Trophoblast cell (in vitro differentiated cells and primary cell): ENCODE data around the gene TMTC3.

Experiments
- DNase-seq, 2 donors: peaks; one replicate each; pipeline ENCODE4 v3.0.0-alpha.2; 2016
- H2AFZ ChIP-seq: 2 replicates; pipeline ENCODE4 v1.6.1; 2013; ENCODE audit warnings: low read length, moderate library complexity, mild to moderate bottlenecking; ENCODE audit not compliant: insufficient read depth, poor library complexity
- H2AK5ac ChIP-seq: 2 replicates; pipeline ENCODE4 v1.6.1; 2013; ENCODE audit warnings: mild to moderate bottlenecking, low read length
- H2BK120ac ChIP-seq: 2 replicates; pipeline ENCODE4 v1.6.1; 2013; ENCODE audit warnings: low read length, mild to moderate bottlenecking, moderate library complexity; ENCODE audit not compliant: insufficient read depth, poor library complexity
- H2BK12ac ChIP-seq: 2 replicates; pipeline ENCODE4 v1.6.1; 2013; ENCODE audit warnings: mild to moderate bottlenecking, low read length, moderate library complexity
- H2BK5ac ChIP-seq: 2 replicates; pipeline ENCODE4 v1.6.1; 2013; ENCODE audit warnings: low read length, low read depth, moderate library complexity, mild to moderate bottlenecking; ENCODE audit not compliant: poor library complexity
- H3K14ac ChIP-seq: 2 replicates; pipeline ENCODE4 v1.6.1; 2013; ENCODE audit warnings: mild to moderate bottlenecking, low read length
- H3K18ac ChIP-seq: 2 replicates; pipeline ENCODE4 v1.6.1; 2013; ENCODE audit warnings: mild to moderate bottlenecking, low read length
- H3K23ac ChIP-seq: 2 replicates; pipeline ENCODE4 v1.6.1; 2013; ENCODE audit warnings: low read length
- H3K27ac ChIP-seq: 2 replicates; pipeline ENCODE4 v1.5.1; 2013; ENCODE audit warnings: low read depth, mild to moderate bottlenecking, inconsistent platforms, low read length, moderate library complexity
- H3K27me3 ChIP-seq: 2 replicates; pipeline ENCODE4 v1.6.1; 2013; ENCODE audit warnings: inconsistent platforms, mild to moderate bottlenecking, low read length, moderate library complexity; ENCODE audit not compliant: insufficient read depth
- H3K36me3 ChIP-seq, 2 experiments: 1 replicate in 1 of 2; 2 replicates in 1 of 2; pipeline ENCODE4 v1.6.1; 2013; ENCODE audit warnings: low read length in 2 of 2, mild to moderate bottlenecking in 2 of 2, moderate library complexity in 1 of 2; ENCODE audit not compliant: insufficient read depth in 2 of 2, control insufficient read depth in 1 of 2
- H3K4ac ChIP-seq: 2 replicates; pipeline ENCODE4 v1.6.1; 2013; ENCODE audit warnings: low read depth, mild to moderate bottlenecking, low read length, moderate library complexity
- H3K4me1 ChIP-seq, 2 experiments: 1 replicate in 1 of 2; 2 replicates in 1 of 2; pipeline ENCODE4 v1.6.1; 2013; ENCODE audit warnings: low read length in 2 of 2, mild to moderate bottlenecking in 2 of 2, moderate library complexity in 1 of 2; ENCODE audit not compliant: insufficient read depth in 2 of 2, control insufficient read depth in 1 of 2
- H3K4me2 ChIP-seq: 2 replicates; pipeline ENCODE4 v1.6.1; 2013; ENCODE audit warnings: inconsistent platforms, mild to moderate bottlenecking, low read length, moderate library complexity
- H3K4me3 ChIP-seq: 2 replicates; pipeline ENCODE4 v1.5.1; 2013; ENCODE audit warnings: mild to moderate bottlenecking, low read depth, low read length, inconsistent platforms
- H3K79me1 ChIP-seq: one replicate; pipeline ENCODE4 v1.6.1; 2013; ENCODE audit warnings: low read length
- H3K79me2 ChIP-seq: 2 replicates; pipeline ENCODE4 v1.6.1; 2013; ENCODE audit warnings: low read length, mild to moderate bottlenecking; ENCODE audit not compliant: control insufficient read depth, insufficient read depth, poor library complexity
- H3K9ac ChIP-seq: 2 replicates; pipeline ENCODE4 v1.6.1; 2013; ENCODE audit warnings: mild to moderate bottlenecking, low read length
- H3K9me3 ChIP-seq: 2 replicates; pipeline ENCODE4 v1.6.1; 2013; ENCODE audit warnings: low read depth, mild to moderate bottlenecking, control low read depth, inconsistent platforms, low read length; ENCODE audit not compliant: insufficient read depth
- H4K12ac ChIP-seq: 2 replicates; pipeline ENCODE4 v1.6.1; 2013; ENCODE audit warnings: low read depth, mild to moderate bottlenecking, low read length, moderate library complexity
- H4K8ac ChIP-seq: 2 replicates; pipeline ENCODE4 v1.6.1; 2013; ENCODE audit warnings: low read depth, mild to moderate bottlenecking, low read length, moderate library complexity
- H4K91ac ChIP-seq: one replicate; pipeline ENCODE4 v1.6.1; 2013; ENCODE audit warnings: low read depth, mild to moderate bottlenecking, low read length, moderate library complexity
- WGBS: extraction: QIAGEN DNeasy Blood & Tissue Kit; methylation state at CpG from one replicate; pipeline ENCODE4 v1.1.7; 2013; ENCODE audit warnings: missing lambda C conversion rate; ENCODE audit not compliant: insufficient read length, insufficient coverage; ENCODE audit errors: extremely low coverage; 5-methylcytosine and 5-hydroxymethylcytosine counted together

Gene TMTC3

DNA sequence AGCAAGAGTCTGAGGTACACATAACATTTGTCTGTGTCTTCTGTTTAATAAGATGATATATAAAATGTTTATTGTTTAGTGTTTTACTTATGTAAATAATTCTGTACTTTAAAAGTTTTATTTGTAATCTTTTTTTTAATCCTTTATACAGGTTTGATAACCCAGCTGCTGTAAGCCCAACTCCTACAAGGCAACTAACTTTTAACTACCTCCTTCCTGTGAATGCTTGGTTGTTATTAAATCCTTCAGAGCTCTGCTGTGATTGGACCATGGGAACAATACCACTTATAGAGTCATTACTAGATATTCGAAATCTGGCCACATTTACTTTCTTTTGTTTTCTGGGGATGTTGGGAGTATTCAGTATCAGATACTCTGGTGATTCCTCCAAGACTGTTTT, 24.1 kb downstream of the TMTC3 start:
- Histone ChIP-seq H3K23ac (no peak overlapping the region), H3K36me3 (peaks cover 2 to 4% of the 10 kb centered on the region in 2 experiments), H4K91ac (no peak overlapping the region)

DNA sequence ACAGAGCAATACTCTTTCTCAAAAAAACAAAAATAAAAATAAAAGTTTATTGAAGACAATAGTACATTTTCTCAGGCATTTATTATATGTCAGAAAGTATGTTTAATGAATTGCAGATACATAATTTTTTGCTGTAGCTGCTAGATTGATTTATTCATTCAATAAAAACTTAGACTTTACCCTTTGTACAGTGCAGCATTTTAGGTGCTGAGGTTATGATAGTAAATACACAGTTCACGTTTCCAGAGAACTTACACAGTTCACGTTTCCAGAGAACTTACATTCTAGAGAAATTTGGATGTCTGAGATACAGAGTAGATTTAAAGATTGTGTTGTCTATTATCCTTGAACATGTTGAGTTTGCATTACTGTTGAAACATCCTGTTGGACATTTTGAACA, 25.3 kb downstream of the TMTC3 start:
- no CpG with 5 or more reads among the region's 2 CpGs for WGBS
- Histone ChIP-seq H2AFZ (no peak overlapping the region), H3K4me3 (no peak overlapping the region), H3K4me1 (no peaks in the 10 kb centered on the region), H3K79me1 (no peaks in the 10 kb centered on the region), H3K4me2 (no peak overlapping the region), H3K18ac (no peak overlapping the region), H3K14ac (no peak overlapping the region), H4K91ac (no peak overlapping the region), H3K79me2 (no peaks in the 10 kb centered on the region), H3K9me3 (no peaks in the 10 kb centered on the region), H4K8ac (no peak overlapping the region), H3K9ac (no peak overlapping the region), H4K12ac (no peak overlapping the region), H2BK120ac (no peak overlapping the region), H3K27ac (no peak overlapping the region), H2BK12ac (no peak overlapping the region), H2BK5ac (no peak overlapping the region), H2AK5ac (no peak overlapping the region), H3K27me3 (no peaks in the 10 kb centered on the region), H3K4ac (no peak overlapping the region), H3K36me3 (peaks cover 2 to 4% of the 10 kb centered on the region in 2 experiments), H3K23ac (no peak overlapping the region)
- DNase-seq: no peak

More for the DNA sequence above, 24.1 kb downstream of the TMTC3 start:
- WGBS: no CpG with 5 or more reads among the region's 1 CpG
- Histone ChIP-seq H3K9me3 (no peaks in the 10 kb centered on the region), H3K79me2 (no peaks in the 10 kb centered on the region), H3K27ac (no peak overlapping the region), H3K27me3 (no peaks in the 10 kb centered on the region), H3K9ac (no peak overlapping the region), H4K8ac (no peak overlapping the region), H3K4ac (no peak overlapping the region), H3K79me1 (no peaks in the 10 kb centered on the region), H3K14ac (no peak overlapping the region), H2BK5ac (no peak overlapping the region), H3K4me3 (no peak overlapping the region), H2BK120ac (no peak overlapping the region), H2AFZ (no peak overlapping the region), H3K4me1 (no peaks in the 10 kb centered on the region), H4K12ac (no peak overlapping the region), H3K4me2 (no peak overlapping the region), H3K18ac (no peak overlapping the region), H2BK12ac (no peak overlapping the region), H2AK5ac (no peak overlapping the region)
- DNase-seq: no peak

DNA sequence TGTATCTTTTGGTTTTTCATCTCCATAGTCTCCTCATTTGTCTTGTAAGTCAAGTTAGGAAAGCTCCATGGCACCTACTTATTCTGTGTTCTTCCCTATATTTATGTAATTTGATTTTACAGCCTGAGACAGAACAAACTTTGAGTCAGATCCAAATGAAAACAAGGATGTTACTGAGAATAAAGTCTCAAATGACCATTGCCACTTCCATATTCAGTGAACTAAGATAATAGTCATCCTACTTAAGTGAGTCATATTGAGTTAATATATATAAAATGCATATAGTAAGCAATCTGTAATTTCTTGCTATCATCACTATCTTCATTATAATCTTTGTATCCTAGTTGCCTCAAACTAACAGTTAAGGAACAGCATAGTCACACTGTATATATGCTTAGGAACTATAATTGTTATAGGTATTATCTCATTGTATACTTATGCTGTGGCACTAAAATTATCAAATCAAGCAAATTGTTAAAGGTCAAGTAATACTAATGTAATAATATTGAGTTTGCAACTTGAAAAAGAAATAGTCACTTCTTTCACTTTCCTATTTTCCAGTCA, 30.8 kb downstream of the TMTC3 start:
- H2BK5ac ChIP-seq: no peak overlapping the region
- H3K36me3 ChIP-seq: peaks cover 1 to 3% of the 10 kb centered on the region in 2 experiments
- H2BK12ac ChIP-seq: no peak overlapping the region
- no peaks in the 10 kb centered on the region for H3K27me3 ChIP-seq
- H3K18ac ChIP-seq: no peak overlapping the region
- H3K4me3 ChIP-seq: no peak overlapping the region
- H4K91ac ChIP-seq: no peak overlapping the region
- no peak overlapping the region for H3K4ac ChIP-seq
- no peak overlapping the region for H3K23ac ChIP-seq
- H3K4me1 ChIP-seq: no peaks in the 10 kb centered on the region
- no peak overlapping the region for H3K27ac ChIP-seq
- no peak overlapping the region for H4K12ac ChIP-seq
- H3K14ac ChIP-seq: no peak overlapping the region
- no peak overlapping the region for H2BK120ac ChIP-seq
- H2AK5ac ChIP-seq: no peak overlapping the region
- no peaks in the 10 kb centered on the region for H3K9me3 ChIP-seq
- DNase-seq: no peak
- H2AFZ ChIP-seq: no peak overlapping the region
- H3K79me2 ChIP-seq: no peaks in the 10 kb centered on the region
- H3K79me1 ChIP-seq: no peaks in the 10 kb centered on the region
- H3K9ac ChIP-seq: no peak overlapping the region
- no peak overlapping the region for H4K8ac ChIP-seq
- no peak overlapping the region for H3K4me2 ChIP-seq

DNA sequence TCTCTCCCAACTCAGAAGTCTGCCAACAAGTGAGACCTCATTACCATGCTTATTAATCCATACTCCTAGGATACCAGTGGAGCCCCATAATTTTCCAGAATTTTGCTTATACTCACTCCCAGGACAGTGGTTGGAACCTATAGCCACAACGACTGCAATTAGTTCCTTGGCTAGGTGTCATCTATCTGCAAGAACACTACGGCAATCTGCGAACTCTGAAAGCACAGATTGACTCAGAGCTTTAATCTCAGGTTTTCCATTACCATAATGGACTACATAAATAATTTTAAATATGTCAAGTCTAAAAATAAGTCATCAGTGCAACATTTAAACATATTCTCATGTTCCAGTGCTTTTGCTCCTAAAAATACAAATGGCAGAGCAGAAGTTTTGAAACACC, 33.4 kb downstream of the TMTC3 start:
- Histone ChIP-seq H4K91ac (no peak overlapping the region), H4K12ac (no peak overlapping the region), H3K4me3 (no peak overlapping the region), H2AFZ (no peak overlapping the region), H3K23ac (no peak overlapping the region), H4K8ac (no peak overlapping the region), H3K4me1 (no peaks in the 10 kb centered on the region), H2BK5ac (no peak overlapping the region), H3K27ac (no peak overlapping the region), H3K9me3 (no peaks in the 10 kb centered on the region), H3K14ac (no peak overlapping the region), H3K4ac (no peak overlapping the region), H3K36me3 (peaks cover 1 to 3% of the 10 kb centered on the region in 2 experiments), H3K79me1 (no peaks in the 10 kb centered on the region), H2BK12ac (no peak overlapping the region), H3K27me3 (no peaks in the 10 kb centered on the region), H3K79me2 (no peaks in the 10 kb centered on the region), H3K9ac (no peak overlapping the region), H3K4me2 (no peak overlapping the region), H3K18ac (no peak overlapping the region), H2BK120ac (no peak overlapping the region), H2AK5ac (no peak overlapping the region)
- no peak for DNase-seq
- no CpG with 5 or more reads among the region's 3 CpGs for WGBS
